Measurements from ENCODE around the gene PILRB.
"Not testable (repeated sequence)": the region's sequence is repeated elsewhere in the genome, so short reads cannot be mapped to it uniquely, and the experiment has no call there.

The PILRB gene

DNA sequence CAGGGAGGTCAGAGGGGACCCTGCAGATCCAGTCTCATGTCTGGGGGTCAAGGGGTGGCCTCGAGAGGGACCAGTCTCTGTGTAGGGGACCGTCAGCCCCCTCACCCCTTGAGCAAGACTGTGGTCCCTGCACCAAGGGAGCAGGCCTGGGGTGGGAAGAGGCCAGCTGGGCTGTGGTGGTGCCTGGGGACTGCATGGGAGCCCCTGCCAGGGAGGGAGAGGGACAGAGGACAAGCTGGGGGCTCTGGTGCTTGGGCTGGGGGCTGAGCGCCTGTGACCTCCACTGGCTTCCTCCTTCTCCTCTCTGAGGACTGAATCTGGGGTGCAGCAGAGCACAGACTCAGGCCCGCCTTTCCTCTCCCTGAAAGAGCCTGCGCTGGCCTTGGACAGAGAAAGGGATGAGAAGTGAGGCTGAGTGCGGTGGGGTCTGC is 771 bp upstream of the PILRB start:
- DNase-seq: no peak

DNA sequence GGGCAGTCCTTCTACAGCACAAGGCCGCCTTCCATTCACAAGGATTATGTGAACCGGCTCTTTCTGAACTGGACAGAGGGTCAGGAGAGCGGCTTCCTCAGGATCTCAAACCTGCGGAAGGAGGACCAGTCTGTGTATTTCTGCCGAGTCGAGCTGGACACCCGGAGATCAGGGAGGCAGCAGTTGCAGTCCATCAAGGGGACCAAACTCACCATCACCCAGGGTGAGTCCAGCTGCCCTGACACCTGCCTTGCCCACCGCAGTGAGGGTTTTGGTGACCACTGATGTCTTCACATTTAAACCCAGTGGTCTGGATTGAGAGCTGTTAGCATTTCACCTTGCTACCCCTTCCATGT is 918 bp downstream of the PILRB start:
- DNase-seq: no peak

DNA sequence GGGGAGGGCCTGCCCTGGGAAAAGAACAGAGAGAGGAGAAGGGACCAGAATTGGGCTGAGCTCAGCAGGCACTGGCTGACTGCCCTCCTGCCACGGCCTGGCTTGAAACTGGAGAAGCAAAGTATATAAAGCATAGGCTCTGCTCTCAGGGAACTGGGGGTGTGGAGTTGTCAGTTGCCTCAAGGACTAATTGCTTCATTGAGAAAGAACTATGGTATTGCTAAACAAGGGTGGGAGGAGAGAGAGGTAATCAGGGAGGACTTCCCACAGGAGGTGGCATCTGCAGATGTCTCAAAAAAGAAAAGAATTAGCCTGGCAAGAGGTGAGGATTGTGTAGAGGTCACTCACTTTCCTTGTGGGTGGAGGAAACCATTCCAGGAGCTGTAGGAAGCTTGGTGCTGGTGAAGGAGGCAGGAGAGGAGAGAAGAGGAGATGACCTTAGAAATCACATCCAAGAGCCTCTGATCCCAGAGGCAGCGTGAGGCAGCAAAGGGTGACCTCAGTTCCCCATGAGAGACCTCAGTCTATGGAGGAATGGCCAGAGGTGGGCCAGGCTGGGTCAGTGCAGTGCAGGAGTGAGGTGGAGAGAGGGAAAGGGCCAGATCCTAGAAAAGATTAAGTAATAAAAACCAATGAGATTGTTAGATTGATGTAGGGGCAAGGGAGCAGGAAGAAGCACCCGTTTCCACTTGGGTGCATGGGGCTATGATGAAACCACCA is 2.4 kb downstream of the PILRB start:
- no peak for DNase-seq

GRCh38 chr7:100363098-100363497 is 5.2 kb downstream of the PILRB start:
- no peak for DNase-seq

DNA sequence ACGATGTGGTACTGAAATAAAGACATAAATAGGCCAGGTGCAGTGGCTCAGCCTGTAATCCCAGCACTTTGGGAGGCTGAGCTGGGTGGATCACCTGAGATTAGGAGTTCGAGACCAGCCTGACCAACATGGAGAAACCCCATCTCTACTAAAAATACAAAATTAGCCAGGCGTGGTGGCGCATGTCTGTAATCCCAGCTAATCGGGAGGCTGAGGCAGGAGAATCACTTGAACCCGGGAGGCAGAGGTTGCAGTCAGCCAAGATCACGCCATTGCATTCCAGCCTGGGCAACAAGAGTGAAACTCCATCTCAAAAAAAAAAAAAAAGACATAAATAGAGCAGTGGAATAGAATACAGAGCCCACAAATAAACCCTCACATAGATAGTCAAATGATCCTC is 5.9 kb downstream of the PILRB start:
- DNase-seq: not testable (repeated sequence)

DNA sequence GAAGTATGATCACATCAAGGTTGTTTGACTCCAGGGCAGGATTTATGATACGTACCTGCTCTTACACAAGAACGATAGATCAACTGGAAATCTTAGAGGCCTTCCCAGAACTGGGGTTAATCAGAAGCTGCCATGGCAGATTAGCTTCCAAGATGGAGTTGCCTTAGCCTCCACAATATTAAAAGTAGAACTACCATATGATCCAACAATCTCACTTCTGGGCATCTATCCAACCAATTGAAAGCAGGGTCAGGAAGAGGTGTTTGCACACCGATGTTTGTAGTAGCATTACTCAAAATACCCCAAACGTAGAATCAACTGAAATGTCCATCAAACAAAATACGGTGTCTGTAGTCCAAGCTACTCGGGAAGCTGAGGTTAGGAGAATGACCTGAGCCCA is 6.6 kb downstream of the PILRB start:
- no peak for DNase-seq

DNA sequence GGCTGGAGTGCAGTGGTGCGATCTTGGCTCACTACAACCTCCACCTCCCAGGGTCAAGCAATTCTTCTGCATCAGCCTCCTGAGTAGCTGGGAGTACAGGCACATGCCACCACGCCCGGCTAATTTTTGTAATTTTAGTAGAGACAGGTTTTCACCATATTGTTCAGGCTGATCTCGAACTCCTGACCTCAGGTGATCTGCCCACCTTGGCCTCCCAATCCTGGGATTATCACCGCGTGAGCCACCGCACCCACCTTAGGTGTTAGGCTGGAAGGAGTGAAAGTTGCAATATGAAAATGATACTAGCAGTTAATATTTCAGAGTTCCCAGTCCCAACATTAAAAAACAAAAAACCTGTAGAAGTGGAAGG is 8.1 kb downstream of the PILRB start:
- not testable (repeated sequence) for DNase-seq

GRCh38 chr7:100366411-100367250 is 8.7 kb downstream of the PILRB start:
- DNase-seq: no peak

GRCh38 chr7:100367251-100367620 is 9.3 kb downstream of the PILRB start:
- DNase-seq: no peak

DNA sequence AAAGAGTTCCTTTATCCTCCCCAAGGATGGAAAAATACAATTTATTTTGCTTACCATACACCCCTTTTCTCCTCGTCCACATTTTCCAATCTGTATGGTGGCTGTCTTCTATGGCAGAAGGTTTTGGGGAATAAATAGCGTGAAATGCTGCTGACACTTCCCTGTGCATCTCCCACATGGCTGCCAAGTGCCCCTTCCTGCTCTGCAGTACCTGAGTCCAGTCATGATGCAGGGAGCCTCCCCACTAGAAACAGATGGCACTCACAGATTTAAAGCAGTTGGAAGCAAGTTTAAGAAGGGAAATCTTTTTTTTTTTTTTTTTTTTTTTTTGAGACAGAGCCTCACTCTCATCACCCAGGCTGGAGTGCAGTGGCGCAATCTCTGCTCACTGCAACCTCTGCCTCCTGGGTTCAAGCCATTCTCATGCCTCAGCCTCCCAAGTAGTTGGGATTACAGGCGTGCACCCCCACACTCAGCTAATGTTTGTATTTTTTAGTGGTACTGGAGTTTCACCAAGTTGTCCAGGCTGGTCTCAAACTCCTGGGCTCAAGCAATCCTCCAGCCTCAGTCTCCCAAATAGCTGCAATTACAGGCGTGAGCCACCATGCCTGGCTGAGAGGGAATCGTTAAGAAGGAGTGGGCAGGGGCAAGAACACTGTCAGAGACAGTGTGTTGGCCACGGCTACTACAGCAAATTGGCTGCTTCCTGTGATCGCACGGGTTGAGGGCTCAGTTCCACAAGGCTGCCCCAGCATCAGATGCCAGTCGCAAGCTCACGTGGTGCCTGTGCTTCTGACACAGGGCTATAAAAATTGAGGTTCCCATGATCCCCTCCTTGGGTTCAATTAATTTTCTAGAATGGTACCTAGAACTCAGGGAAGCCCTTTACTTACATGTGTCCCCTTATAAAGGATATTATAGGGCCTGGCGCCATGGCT is 10.0 kb downstream of the PILRB start:
- no peak for DNase-seq

DNA sequence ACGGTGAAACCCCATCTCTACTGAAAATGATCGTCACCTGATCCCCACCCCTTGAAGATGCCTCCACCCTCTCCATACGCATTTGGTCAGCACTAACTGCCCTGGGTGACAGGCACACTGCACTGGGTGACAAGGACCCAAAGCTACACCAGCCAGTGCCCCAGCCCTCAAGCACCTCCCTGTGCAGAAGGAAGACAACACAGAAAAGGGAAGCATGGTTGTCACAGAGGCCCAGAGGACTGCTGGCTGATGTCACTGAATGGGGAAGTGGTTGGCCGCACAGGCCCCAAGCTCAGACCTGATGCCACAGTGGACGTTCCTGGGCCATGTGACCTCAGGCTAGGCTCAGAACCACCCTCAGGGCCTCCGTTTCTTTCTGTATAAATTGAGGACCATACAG is 11.2 kb downstream of the PILRB start:
- DNase-seq: no peak

DNA sequence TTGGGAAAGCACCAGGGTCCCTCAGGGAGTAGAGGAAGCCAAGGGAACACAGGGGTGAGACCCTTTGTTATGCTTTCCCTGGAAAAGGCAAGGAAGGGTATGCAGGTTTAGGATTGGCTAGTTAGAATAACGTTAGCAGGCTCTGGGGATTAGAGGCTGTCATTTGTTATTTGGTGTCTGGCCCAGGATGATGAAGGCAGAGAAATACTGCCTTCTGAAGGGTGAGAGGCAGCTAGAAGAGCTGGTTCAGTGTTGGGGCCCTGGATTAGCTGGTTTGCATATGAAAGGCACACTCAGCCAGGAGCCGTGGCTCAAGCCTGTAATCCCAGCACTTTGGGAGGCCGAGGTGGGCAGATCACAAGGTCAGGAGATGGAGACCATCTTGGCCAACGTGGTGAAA is 12.4 kb downstream of the PILRB start:
- DNase-seq: no peak

GRCh38 chr7:100370746-100371145 is 12.8 kb downstream of the PILRB start:
- no peak for DNase-seq

GRCh38 chr7:100371561-100372171 is 13.7 kb downstream of the PILRB start:
- no peak for DNase-seq

- no peak for DNase-seq
These were observed 14.3 kb downstream of the PILRB start for GRCh38 chr7:100372256-100372655.

GRCh38 chr7:100372694-100373093 is 14.8 kb downstream of the PILRB start:
- no peak for DNase-seq

DNA sequence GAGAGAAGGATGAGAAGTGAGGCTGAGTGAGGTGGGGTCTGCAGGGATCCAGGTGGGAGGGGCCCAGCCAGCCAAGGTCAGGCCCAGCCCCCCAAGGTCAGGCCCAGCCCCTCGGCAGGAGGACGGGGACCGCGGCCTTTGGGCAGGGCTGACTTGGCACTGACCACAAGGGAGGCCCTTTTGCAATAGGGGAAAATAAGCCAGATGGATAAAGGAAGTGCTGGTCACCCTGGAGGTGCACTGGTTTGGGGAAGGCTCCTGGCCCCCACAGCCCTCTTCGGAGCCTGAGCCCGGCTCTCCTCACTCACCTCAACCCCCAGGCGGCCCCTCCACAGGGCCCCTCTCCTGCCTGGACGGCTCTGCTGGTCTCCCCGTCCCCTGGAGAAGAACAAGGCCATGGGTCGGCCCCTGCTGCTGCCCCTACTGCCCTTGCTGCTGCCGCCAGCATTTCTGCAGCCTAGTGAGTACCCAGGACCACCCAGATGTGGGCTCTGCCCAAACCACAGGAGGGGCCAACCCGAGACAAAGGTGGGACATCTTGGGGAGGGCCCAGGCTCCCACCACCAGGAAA is 15.4 kb downstream of the PILRB start, which contains the start of gene PILRA:
Gene PILRA, plus strand, starts transcription at position 227 of the 571 bp plus-strand sequence. Its CDS starts 170 bp downstream, at position 397.
- DNase-seq: no peak

DNA sequence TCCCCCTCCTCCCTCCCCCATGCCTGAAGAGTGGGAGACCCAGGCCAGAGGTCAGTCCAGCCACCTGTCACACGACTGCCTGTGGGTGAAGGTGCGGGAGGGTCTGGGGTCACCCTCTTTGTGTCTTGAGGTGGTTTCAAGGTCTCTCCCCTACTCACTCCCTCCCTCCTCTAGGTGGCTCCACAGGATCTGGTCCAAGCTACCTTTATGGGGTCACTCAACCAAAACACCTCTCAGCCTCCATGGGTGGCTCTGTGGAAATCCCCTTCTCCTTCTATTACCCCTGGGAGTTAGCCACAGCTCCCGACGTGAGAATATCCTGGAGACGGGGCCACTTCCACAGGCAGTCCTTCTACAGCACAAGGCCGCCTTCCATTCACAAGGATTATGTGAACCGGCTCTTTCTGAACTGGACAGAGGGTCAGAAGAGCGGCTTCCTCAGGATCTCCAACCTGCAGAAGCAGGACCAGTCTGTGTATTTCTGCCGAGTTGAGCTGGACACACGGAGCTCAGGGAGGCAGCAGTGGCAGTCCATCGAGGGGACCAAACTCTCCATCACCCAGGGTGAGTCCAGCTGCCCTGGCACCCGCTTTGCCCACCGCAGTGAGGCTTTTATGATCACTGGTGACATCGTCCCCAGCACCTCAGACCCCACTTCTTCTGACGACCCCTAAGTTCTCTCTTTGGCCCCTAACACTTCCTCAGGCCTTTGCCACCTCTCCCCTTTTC is 16.1 kb downstream of the PILRB start:
- DNase-seq: not testable (repeated sequence)

GRCh38 chr7:100374601-100375000 is 16.7 kb downstream of the PILRB start:
- no peak for DNase-seq

GRCh38 chr7:100376066-100376465 is 18.1 kb downstream of the PILRB start:
- no peak for DNase-seq

DNA sequence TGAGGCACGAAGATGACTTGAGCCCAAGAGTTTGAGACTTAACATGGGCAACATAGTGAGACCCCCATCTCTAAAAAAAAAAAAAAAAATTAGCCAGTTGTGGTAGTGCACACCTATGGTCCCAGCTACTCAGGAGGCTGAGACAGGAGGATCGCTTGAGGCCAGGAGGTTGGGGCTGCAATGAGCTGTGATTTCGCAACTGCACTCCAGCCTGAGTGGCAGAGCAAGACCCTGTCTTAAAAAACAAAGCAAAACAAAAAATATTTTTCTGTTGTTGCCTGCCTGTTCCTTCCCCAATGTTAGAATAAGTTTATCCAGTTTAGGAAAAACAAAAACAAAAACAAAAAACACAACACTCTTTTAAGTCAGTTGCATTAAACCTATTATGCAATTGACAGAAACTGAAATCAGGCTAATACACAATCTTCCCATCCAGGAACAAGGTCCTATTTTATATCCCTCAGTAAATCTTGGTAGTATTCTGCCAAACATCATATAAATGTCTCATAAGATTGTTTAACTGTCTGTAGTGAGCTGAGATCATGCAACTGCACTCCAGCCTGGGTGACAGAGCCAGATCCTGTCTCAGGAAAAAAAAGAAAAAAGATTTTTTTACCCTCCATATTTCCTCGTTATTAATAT is 20.3 kb downstream of the PILRB start:
- no peak for DNase-seq

Data from NCI-H526 treated with DMSO at 0.1 percent for 48 hours (cell line).